ENCODE results near the gene CPXM2.

Gene CPXM2

GRCh38 chr10:123909866-123910265 is 18.3 kb upstream of the CPXM2 start:
- Histone ChIP-seq H3K27me3 (ENCODE audit: insufficient read depth, poor library complexity, severe bottlenecking) (peaks cover 3% of the 10 kb centered on the region), H3K27ac (replicated peaks) (no peak overlapping the region), H3K4me3 (replicated peaks; ENCODE audit: insufficient read depth, low read length) (no peak overlapping the region)
- DNase-seq (ENCODE audit: low read depth in 1 of 2, low spot score in 1 of 2), result no peak
- TF ChIP-seq GABPA (IDR thresholded peaks at IDR 0.05; ENCODE audit: low read depth) (no peak), REST (IDR thresholded peaks at IDR 0.05; ENCODE audit: insufficient replicate concordance, low read depth) (no peak), POLR2AphosphoS5 (IDR thresholded peaks at IDR 0.05; ENCODE audit: low read depth) (no peak), CTCF (IDR thresholded peaks at IDR 0.05; ENCODE audit: insufficient read depth, low read length) (no peak)

GRCh38 chr10:123909426-123909825 is 17.8 kb upstream of the CPXM2 start:
- DNase-seq (ENCODE audit: low read depth in 1 of 2, low spot score in 1 of 2), result no peak
- Histone ChIP-seq H3K4me3 (replicated peaks; ENCODE audit: insufficient read depth, low read length) (no peak overlapping the region), H3K27ac (replicated peaks) (no peak overlapping the region), H3K27me3 (ENCODE audit: insufficient read depth, poor library complexity, severe bottlenecking) (peaks cover 3% of the 10 kb centered on the region)
- TF ChIP-seq REST (IDR thresholded peaks at IDR 0.05; ENCODE audit: insufficient replicate concordance, low read depth) (no peak), POLR2AphosphoS5 (IDR thresholded peaks at IDR 0.05; ENCODE audit: low read depth) (no peak), GABPA (IDR thresholded peaks at IDR 0.05; ENCODE audit: low read depth) (no peak), CTCF (IDR thresholded peaks at IDR 0.05; ENCODE audit: insufficient read depth, low read length) (no peak), SPI1 (IDR thresholded peaks at IDR 0.05; ENCODE audit: borderline replicate concordance, low read depth) (no peak)

GRCh38 chr10:123908379-123908778 is 16.8 kb upstream of the CPXM2 start:
- TF ChIP-seq SPI1 (IDR thresholded peaks at IDR 0.05; ENCODE audit: borderline replicate concordance, low read depth) (no peak), CTCF (IDR thresholded peaks at IDR 0.05; ENCODE audit: insufficient read depth, low read length) (no peak), POLR2AphosphoS5 (IDR thresholded peaks at IDR 0.05; ENCODE audit: low read depth) (no peak), REST (IDR thresholded peaks at IDR 0.05; ENCODE audit: insufficient replicate concordance, low read depth) (no peak), GABPA (IDR thresholded peaks at IDR 0.05; ENCODE audit: low read depth) (no peak)
- no peak overlapping the region for H3K4me3 ChIP-seq (replicated peaks; ENCODE audit: insufficient read depth, low read length)
- no peak for DNase-seq (ENCODE audit: low read depth in 1 of 2, low spot score in 1 of 2)
- H3K27ac ChIP-seq (replicated peaks), result no peak overlapping the region
- peaks cover 3% of the 10 kb centered on the region for H3K27me3 ChIP-seq (ENCODE audit: insufficient read depth, poor library complexity, severe bottlenecking)
